GM10847 (cell line): ENCODE data around the gene INPP5A.

Experiments
- POLR2A ChIP-seq: IDR thresholded peaks from 2 replicates; pipeline ENCODE4 v1.6.1; 2011; ENCODE audit not compliant: insufficient read length; ENCODE audit errors: extremely low read depth

INPP5A gene

DNA sequence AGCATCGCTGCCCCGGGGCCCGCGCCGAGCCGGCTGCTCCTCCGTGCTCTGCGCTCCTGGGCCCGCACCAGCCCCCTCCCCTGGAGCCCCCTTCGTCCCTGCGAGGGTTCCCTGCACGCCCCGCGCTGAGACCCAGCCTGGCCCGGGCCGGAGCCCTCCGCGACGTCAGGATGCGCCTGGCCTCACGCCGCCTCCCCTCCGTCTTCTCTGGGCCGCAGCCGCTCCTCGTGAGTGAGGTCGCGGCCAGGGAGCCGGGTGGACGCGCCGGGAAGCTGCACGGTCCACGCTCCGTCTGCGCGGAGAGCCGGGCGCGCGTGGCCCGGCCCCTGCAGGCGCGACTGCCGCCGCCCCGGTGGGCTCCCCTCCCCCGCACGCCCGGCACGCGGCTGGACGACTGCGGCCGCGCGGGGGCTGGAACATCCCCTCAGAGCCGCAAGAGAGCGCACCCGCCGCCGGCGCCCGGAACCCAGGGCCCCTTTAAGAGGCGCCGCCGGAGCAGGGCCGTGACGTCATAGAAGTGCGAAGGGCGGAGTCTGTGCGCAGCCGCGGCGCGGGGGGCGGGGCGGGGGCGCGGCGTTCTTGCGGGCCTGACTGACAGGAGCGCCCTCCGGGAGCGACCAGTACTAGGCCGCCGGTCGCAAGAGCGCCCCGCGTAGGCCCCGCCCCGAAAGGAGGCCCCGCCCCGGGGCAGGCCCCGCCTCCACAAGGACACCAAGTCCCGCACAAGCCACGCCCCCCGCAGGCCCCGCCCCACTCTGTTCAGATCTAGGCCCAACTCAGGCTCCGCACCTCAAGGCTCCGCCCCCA is 507 bp upstream of the INPP5A start:
- TF ChIP-seq POLR2A, result peak; percentile 38

DNA sequence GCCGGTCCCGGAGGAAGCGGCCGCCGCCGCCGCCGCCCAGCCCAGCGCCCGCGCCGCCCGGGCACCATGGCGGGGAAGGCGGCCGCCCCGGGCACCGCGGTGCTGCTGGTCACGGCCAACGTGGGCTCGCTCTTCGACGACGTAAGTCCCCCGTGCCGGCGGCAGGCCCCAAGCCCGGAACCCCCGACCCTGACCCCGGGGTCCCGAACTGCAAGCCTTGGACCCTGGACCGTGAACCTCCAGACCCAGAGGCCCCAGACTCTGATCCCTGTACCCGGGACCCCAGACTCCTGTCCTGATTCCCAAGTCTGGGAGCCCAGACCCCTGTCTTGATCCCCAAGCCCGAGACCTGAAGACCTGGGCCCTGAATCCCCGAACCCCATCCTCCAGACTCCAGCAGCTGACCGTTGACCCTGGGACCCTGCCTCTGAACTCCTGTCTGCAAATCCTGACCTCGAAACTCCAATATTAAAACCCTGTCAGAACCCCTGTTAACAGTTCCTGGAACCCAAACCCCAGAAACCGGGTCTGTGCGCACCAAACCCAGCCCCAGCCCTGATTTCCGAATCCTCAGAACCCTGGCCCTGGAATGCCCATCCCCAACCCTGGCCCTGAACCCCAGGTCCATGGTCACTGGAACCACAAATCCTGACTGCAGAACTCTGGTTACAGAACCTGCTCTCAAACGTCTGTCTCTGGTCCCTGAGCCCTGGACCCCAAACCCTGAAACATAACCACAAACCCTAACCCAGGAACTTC is 623 bp downstream of the INPP5A start:
- TF ChIP-seq POLR2A, result no peak

- TF ChIP-seq POLR2A, result no peak
Measured at GRCh38 chr10:132538790-132539421, 1.3 kb downstream of the INPP5A start.

- TF ChIP-seq POLR2A, result no peak
Measured at GRCh38 chr10:132539431-132539839, 1.8 kb downstream of the INPP5A start.

DNA sequence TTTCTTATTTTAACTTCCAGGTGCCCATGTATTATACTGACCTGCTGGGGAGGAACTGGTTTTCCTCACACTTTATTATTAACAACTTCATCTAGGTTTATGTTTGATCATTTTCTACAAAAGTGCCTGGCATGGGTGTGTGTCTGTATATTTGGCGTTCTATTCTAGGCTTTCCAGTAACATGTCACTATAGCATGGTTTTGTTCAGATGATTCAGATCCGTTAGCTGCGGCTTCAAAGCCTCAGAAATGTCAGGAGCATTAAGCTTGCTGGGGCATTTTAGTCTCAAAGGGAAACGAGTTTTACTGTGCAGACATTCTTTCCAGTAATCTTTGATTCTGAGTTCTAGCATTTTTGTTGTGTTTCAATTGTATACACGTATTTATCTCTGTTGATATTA is 2.3 kb downstream of the INPP5A start:
- no peak for TF ChIP-seq POLR2A

- TF ChIP-seq POLR2A, result no peak
Measured at GRCh38 chr10:132540456-132540855, 2.9 kb downstream of the INPP5A start.

DNA sequence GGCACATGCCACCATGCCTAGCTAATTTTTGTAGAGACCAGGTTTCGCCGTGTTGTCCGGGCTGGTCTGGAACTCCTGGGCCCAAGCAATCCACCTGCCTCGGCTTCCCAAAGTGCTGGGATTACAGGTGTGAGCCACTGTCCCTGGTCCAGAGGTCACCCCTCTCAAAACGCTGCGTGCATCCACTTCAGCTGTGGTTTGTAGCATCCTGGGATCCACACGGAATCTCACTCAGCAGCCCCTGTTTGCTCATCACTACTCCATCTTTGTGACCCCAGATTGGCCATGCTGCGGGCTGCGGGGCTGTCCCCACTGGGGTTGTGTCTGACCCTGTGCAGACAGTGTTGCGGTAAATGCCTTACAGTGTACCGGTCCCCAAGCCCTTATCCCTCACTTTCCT is 3.5 kb downstream of the INPP5A start:
- no peak for TF ChIP-seq POLR2A

- no peak for TF ChIP-seq POLR2A
Measured at GRCh38 chr10:132541601-132542011, 4.0 kb downstream of the INPP5A start.

- TF ChIP-seq POLR2A, result no peak
Measured at GRCh38 chr10:132542086-132542775, 4.6 kb downstream of the INPP5A start.

DNA sequence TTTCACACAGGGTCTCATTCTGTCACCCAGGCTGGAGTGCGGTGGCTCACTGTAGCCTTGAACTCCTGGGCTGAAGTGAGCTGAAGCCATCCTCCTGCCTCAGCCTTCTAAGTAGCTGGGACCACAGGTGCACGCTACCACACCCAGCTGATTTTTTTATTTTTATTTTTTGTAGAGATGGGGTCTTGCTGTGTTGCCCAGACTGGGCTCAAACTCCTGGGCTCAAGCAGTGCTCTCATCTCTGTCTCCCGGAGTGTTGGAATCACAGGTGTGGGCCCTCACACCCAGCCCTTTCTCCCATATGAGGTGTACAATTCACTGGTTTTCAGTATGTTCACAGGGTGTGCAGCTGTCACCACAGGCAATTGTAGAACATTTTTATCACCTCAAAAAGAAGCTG is 5.2 kb downstream of the INPP5A start:
- no peak for TF ChIP-seq POLR2A

DNA sequence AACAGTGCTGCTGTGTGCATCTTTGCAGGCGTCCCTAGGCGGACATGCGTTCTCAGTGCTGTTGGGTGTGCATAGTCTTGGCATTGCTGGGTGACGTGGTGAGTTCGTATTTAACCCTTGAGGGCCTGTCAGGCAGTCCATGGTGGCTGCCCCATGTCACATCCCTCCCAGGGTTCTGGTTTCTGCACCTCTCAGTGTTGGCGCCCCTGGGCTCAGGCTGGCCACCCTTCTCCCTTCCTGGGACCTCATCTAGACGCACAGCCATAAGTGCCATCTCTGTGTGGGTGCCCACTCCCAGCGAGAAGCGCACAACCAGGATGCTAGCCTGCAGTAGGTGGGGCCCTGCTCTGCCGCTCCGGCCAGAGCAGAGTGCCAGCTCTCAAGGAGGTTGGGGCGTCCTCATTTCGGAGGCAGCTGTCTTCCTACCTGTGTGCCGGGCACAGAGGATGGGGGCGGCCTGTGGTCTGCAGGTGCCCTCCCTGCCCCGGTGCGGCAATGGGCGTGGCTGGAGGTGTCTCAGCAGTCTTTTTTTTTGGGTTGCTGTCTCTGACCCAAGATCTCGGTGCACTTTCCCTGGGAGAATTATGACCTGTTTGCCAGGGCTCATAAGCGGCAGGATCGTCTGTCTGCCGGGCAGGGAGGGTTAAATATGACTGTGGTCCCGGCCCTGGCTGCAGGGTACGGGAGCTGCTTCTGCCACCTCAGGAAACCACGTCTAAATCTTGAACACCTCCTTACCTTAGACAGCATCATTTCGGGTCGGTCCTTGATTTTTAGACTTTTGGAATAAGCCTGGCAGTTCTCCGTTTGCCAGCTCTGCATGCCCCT is 6.5 kb downstream of the INPP5A start:
- TF ChIP-seq POLR2A, result no peak

GRCh38 chr10:132544744-132545658 is 7.4 kb downstream of the INPP5A start:
- no peak for TF ChIP-seq POLR2A

GRCh38 chr10:132545659-132546367 is 8.2 kb downstream of the INPP5A start:
- TF ChIP-seq POLR2A, result no peak
